ENCODE data around the gene MFNG. TPM values are rescaled to one million over a fixed set of nuclear protein-coding genes. Genes with fewer than 3 reads are reported as not detected.

MFNG gene
- total RNA-seq, 1 experiment from 2014 or later, result 3.3 TPM

GRCh38 chr22:37525746-37526350, 39.7 kb upstream of the MFNG start:
- H3K23ac ChIP-seq (ENCODE audit: insufficient read length, low read depth, low read length), result no peak overlapping the region
- H2BK20ac ChIP-seq (ENCODE audit: low read depth, low read length, poor library complexity, severe bottlenecking), result no peak overlapping the region
- Mint-ChIP-seq H3K4me1 (peaks cover 0 to 3% of the 10 kb centered on the region in 2 experiments; a peak in 1 of 4 replicates), H3K27me3 (ENCODE audit: low read depth) (peaks cover 23% of the 10 kb centered on the region), H3K9me3 (no peaks in the 10 kb centered on the region), H3K27ac (no peak overlapping the region), H3K36me3 (ENCODE audit: insufficient read depth in 1 of 3, low read depth in 3 of 3) (no peaks in the 10 kb centered on the region), H3K4me3 (no peak overlapping the region)
- no peak overlapping the region for H3T11ph ChIP-seq (ENCODE audit: low read length)
- H3K18ac ChIP-seq (ENCODE audit: insufficient read length, low read depth, low read length), result no peak overlapping the region
- no peak overlapping the region for H3K27ac ChIP-seq (ENCODE audit: insufficient read length, low read depth, low read length)
- H3K4me1 ChIP-seq (ENCODE audit: insufficient read depth, low read length), result no peaks in the 10 kb centered on the region
- H2BK15ac ChIP-seq (ENCODE audit: low read depth, low read length), result no peak overlapping the region
- no peak overlapping the region for H2AFZ ChIP-seq (ENCODE audit: low read length)
- H3K4me2 ChIP-seq (ENCODE audit: insufficient read depth, insufficient read length, low read length), result no peak overlapping the region
- H3K79me2 ChIP-seq (ENCODE audit: insufficient read depth, low read length), result no peaks in the 10 kb centered on the region
- no peak overlapping the region for H3K14ac ChIP-seq (ENCODE audit: insufficient read depth, low read length)
- no peak overlapping the region for H4K5ac ChIP-seq (ENCODE audit: insufficient read length, low read depth, low read length)
- no peak for DNase-seq
- H3K79me1 ChIP-seq (ENCODE audit: insufficient read depth, low read depth, low read length, poor library complexity, severe bottlenecking), result no peaks in the 10 kb centered on the region
- no peaks in the 10 kb centered on the region for H4K20me1 ChIP-seq (ENCODE audit: control insufficient read depth, insufficient read depth, insufficient read length)
- no peak overlapping the region for H3K56ac ChIP-seq (ENCODE audit: insufficient read length, low read depth, low read length)
- H4K8ac ChIP-seq (replicated peaks; ENCODE audit: insufficient read length, low read depth, low read length), result no peak overlapping the region
- no peaks in the 10 kb centered on the region for H3K23me2 ChIP-seq (ENCODE audit: insufficient read length, low read depth, low read length, poor library complexity, severe bottlenecking)
- WGBS (ENCODE audit: extremely low coverage, insufficient read length, low lambda C conversion rate), result no CpG with 5 or more reads among the region's 7 CpGs
- no peak overlapping the region for H3K4ac ChIP-seq (ENCODE audit: low read depth, low read length)
- no peaks in the 10 kb centered on the region for H3K9me3 ChIP-seq (ENCODE audit: control insufficient read depth, low read depth, low read length)
- H2BK5ac ChIP-seq (ENCODE audit: insufficient read length, low read length), result no peak overlapping the region
- H2BK12ac ChIP-seq (ENCODE audit: insufficient read length, low read depth, low read length), result no peak overlapping the region
- H2AK5ac ChIP-seq (ENCODE audit: insufficient read length, low read length), result no peak overlapping the region
- no peaks in the 10 kb centered on the region for H3K27me3 ChIP-seq (ENCODE audit: insufficient read depth, low read length)
- H4K91ac ChIP-seq (ENCODE audit: insufficient read length, low read depth, low read length), result no peak overlapping the region
- H2BK120ac ChIP-seq (ENCODE audit: low read depth, low read length, poor library complexity, severe bottlenecking), result no peak overlapping the region
- H3K9ac ChIP-seq (ENCODE audit: extremely low read depth, insufficient read length, low read length), result no peak overlapping the region
- no peak for TF ChIP-seq CTCF (conservative IDR thresholded peaks at IDR 0.05)

All from H9 (cell line).